ENCODE data around the gene DNAJC5.

DNA sequence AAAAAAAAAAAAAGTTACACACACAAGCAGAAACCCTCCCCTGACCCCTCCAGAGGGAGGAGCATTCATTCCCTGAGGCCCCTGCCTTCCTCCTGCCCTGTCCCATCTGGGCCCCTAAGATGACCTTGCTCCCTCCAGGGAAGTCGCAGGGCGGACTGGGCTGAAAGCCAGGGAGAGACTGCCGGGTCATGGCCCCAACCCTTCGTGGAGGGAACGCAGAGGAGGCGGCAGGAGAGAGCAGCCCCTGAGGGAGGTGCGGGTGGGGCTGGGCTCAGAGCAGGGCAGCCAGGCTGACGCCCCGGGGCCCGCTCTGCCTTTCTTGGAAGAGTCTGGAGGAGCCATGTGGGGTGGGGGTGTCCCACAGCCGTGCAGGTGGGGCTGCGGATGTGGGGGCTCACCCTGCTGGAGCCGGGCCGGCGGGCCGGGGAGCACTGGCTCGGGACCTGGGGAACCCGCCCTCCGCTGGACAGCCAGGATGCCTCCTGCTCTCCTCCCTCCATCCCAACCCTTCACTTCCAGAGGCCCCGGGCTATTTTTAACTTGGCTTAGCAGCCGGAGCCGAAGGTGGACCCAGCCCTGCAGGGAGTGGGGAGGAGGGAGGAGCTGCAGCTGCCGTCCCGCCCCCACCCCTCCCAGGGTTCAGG lies 48.7 kb upstream of the DNAJC5 start:
- no peak for TF ChIP-seq OSR1 (CRISPR knock-in tag; IDR thresholded peaks at IDR 0.05)
- TF ChIP-seq, protein P1, sequence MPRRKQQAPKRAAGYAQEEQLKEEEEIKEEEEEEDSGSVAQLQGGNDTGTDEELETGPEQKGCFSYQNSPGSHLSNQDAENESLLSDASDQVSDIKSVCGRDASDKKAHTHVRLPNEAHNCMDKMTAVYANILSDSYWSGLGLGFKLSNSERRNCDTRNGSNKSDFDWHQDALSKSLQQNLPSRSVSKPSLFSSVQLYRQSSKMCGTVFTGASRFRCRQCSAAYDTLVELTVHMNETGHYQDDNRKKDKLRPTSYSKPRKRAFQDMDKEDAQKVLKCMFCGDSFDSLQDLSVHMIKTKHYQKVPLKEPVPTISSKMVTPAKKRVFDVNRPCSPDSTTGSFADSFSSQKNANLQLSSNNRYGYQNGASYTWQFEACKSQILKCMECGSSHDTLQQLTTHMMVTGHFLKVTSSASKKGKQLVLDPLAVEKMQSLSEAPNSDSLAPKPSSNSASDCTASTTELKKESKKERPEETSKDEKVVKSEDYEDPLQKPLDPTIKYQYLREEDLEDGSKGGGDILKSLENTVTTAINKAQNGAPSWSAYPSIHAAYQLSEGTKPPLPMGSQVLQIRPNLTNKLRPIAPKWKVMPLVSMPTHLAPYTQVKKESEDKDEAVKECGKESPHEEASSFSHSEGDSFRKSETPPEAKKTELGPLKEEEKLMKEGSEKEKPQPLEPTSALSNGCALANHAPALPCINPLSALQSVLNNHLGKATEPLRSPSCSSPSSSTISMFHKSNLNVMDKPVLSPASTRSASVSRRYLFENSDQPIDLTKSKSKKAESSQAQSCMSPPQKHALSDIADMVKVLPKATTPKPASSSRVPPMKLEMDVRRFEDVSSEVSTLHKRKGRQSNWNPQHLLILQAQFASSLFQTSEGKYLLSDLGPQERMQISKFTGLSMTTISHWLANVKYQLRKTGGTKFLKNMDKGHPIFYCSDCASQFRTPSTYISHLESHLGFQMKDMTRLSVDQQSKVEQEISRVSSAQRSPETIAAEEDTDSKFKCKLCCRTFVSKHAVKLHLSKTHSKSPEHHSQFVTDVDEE (CRISPR knock-in tag; IDR thresholded peaks at IDR 0.05): no peak

Data from SK-N-SH treated with all-trans-retinoic acid at 6 μM for 48 hours (cell line).